GM21786 (cell line): ENCODE results near the gene SCAI.
A peak's percentile ranks its signal among the peaks of the same experiment; 100 is the strongest.
"Not testable (repeated sequence)": the region's sequence is repeated elsewhere in the genome, so short reads cannot be mapped to it uniquely, and the experiment has no call there.

Experiments used
- ATAC-seq: cut with Tn5 transposase; IDR thresholded peaks from one replicate; pipeline ENCODE4 v1.9.1; 2021; ENCODE audit not compliant: unreplicated experiment

Gene SCAI

DNA sequence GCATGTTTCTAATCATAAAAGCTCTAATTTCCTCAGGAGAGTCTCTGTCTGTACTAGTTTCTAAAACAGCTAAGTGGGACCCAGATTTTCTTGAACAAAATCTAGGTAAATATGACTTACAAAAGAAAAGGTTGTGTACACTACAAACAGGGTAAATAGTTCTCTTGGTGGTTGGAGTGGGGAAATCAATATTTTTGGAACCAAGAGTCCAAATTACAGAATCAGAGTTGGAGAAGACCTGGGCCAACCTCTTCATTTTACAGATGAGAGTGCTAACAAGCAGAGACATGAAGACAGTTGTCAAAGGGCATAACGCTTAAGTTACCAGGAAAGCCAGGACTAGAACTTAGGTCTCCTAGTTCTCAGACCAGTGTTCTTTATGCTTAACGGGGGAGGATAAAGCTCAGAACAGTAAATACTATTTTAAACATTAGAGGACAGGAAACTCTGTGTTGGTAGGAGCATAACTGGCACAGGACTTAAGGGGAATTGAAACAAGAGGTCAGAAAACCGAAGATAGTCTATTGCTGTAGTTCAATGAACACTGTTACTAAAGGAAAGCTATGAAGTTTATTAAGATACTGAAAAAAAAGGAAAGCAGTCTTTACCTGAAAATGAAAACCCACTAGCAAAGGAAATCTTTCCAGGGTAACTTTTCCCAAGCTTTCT, 193.1 kb downstream of the SCAI start:
- no peak for ATAC-seq

DNA sequence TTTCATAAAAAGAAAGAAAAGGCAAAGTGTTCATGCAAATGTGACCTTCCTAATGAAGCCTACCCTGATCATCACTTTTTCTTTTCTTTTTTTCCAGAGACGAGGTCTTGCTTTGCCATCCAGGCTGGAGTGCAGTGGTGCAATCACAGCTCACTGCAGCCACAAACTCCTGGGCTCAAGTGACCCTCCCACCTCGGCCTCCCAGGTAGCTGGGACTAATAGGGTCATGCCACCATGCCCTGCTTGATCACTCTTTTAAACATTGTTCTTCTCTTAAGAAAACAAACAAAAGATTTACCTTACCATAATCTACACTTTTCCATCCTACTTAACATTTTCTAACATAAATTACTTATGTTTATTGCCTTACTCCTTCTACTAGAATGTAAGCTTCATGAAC, 193.9 kb downstream of the SCAI start:
- no peak for ATAC-seq

DNA sequence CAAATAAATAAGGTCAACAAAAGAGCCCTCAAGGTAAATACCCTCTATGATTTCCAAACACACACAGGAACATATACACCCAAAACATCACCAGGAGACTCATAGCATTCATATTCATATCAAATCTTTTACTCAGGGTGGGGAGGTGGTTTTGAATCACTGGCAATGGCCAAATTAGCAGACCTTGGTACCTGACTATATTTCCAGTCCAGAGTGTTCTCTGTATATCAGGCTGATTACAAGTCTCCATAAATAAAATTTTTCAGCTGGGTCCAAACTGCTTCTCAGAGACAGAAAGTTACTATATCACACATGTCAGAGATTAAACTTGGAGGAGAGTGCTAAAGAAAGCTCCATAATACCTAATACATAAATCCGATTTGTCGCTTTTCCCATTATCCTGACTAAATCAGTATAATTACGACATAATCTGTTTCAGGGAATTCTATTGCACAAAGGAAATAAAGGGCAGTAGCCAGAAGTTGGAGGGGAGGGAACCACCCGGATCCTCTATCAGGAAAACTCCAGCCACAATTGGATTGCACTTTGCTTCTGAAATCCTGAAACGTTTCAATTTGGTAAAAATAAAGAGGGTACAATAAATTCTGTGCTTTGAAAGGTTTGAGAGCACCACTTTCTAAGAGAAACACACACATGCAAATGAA, 195.5 kb downstream of the SCAI start:
- no peak for ATAC-seq

DNA sequence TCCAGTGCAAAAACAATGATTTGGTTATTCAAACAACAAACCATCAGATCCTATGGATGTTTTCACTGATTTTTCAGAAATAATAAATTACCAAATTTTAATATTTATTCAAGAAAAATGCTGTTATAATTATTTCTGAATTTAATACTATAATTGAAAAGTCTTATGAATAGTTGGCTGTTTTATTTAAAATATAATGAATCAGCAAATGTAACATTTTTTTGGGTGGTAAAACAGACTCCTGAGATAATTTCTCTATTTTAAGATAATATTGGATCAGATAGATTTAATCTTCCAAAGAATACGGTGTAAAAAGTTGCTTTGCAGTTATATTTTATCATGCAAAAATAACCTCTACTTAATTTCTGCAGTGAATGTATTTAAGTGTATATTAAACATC, 197.2 kb downstream of the SCAI start:
- no peak for ATAC-seq

DNA sequence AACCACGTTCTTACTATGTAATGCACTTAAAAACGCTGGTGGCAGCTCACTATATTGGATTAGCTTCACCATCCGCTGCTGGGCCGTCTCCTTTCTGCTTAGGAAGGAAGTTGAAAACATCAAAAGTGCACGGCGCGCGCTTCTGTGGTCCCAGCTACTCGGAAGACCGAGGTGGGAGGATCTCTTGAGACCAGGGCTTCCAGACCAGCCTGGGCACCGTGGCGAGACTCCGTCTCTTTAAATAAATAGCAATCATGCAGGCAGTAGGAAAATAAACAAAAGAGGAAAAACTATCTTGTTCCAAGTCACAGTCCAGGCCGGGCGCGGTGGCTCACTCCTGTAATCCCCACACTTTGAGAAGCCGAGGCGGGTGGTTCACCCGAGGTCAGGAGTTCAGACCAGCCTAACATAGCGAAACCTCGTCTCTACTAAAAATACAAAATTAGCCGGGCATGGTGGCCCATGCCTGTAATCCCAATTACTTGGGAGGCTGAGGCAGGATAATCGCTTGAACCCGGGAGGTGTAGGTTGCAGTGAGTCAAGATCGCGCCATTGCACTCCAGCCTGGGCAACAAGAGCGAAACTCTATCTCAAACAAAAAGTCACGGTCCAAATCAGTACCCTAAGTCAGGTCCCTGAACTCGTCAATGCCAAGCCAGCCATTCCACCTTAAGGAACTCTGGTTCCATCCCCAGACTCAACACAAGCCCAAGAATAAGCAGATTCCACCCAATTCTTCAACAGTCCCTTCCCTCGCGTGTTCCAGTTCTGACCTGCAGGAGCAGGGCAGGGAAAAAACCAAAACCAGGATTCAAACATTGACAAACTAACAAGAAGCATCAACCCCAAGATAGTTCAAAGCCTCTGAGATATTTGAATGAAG, 201.4 kb downstream of the SCAI start:
- ATAC-seq, result peak; percentile 11

DNA sequence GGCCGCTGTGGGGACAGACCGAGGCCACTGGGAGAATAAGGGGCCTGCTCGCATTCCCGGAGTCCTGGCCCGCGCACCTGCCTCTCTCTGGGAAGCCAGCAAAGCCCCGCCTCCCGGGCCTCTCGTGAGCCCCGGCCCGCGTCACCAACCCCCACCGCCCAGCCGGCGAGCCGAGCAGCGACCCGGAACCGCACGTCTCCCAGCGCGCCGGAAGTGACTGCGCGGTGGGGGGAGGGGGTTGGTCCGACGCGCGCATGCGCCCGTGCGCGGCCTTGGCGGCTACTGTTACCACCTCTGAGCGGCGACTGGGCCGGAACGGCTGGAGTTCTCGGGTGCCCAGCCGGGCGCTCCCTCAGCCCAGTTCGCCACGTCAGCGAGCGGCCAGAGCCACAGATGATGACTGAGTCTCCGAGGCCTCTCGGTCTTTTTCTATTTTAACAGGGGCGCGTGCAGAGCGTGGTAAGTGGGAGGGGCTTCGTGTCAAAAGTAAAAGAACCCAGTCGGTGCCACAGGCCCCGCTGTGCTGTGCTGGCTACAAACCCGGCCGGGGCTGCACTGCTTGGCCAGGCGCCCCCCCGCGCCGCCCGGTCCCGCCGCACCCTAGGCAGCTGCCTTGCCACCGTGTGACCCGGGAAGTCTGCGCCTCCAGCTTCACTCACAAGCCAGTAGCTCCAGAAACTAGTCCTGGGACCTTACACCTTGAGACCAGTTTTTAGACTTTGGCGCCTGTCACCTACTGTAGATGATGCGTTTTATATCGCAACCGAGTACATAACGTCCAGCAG, 202.2 kb downstream of the SCAI start, which contains the start of gene GOLGA1:
TSS of gene GOLGA1 (minus strand) at position 190 of the 785 bp plus-strand sequence. CDS start 2,372 bp downstream, outside the sequence.
- ATAC-seq, result peak; percentile 74

- ATAC-seq, result peak; percentile 26
Measured at GRCh38 chr9:124940521-124940893, 202.8 kb downstream of the SCAI start.

DNA sequence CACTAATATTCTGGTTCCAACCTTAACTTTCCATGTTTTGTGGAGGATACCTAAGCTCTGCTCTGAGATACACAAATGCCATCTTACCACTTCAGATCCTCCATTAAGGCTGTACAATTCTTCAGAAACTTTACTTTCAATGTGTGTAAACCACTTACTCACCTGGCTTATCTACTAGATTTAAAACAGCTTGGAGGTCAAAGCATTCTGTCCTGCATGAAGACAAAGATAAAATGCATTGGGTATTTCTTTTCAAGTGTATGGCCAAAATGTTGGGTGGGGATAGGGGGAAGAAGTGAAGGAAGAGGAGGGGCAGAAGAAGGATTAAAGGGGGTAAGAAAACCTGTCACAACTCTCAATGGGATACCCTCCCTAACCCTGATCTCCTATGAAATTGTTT, 203.4 kb downstream of the SCAI start:
- no peak for ATAC-seq

DNA sequence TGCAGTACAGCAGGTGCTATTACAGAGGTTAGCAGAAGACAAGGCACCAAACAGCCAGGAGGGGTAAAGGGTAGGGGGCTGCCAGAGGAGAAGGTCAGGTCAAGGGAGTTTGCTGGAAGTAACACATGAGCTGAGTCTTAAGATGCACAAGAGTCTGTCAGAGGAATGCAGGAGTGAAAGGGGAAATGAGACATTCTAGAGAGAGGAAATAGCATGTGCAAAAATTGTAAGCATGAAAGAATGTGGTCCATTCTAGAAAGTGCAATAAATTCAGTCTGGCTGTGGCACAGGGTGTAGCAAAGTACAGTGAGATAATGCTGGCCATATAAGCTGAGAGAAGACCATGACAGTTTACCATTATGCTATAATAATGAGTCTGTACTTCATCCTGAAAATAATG, 209.0 kb downstream of the SCAI start:
- no peak for ATAC-seq

- no peak for ATAC-seq
Measured at GRCh38 chr9:124932333-124932732, 211.0 kb downstream of the SCAI start.

DNA sequence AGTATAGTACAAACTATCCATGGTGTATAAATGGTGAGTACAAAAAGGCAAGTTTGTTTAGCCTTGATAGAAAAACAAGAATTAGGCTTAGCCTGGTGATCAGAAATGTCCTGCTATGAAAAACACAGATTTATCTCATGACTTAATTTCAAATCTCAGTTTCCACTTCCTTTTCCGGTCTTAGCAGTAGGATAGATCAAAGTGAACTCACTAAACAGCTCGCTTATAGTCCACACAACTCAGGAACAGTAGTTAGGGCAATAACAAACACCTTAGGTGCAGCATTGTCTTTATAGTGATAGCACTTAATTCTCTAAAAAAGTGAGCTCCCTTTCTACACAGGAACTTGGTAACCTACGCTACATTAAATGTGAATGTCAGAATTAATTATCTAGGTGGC, 213.9 kb downstream of the SCAI start:
- ATAC-seq, result no peak

GRCh38 chr9:124928116-124928515, 215.2 kb downstream of the SCAI start:
- no peak for ATAC-seq

- not testable (repeated sequence) for ATAC-seq
Measured at GRCh38 chr9:124920394-124920793, 222.9 kb downstream of the SCAI start.

DNA sequence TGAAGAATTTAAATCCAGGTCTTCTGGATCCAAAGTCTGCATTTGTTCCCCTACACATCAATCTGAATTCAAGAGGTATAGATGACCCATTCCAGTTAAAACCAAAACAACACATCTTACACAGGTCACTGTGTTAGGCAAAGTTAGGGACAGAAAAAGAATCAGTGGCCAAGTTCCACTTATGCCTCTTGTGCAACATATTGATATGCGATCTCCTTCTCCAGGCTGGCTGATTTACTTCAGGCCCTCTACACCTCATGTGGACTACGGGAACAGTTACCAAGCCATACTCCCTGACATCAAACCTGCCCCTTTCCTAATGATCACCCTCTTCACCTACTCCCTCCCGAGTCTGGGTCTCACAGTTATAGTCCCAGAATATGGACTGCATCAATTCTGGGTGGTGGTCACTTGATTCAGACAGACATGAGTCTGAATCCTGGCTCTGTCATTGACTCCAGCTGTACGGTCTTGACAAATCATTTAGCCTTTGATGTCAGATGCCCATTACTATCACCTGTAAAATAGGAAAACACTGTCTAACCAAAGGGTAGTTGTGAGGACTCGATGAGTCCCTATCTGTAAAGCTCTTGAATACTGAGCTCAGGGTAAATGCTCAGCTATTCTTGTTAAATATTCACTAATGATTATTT, 228.4 kb downstream of the SCAI start:
- ATAC-seq, result no peak

DNA sequence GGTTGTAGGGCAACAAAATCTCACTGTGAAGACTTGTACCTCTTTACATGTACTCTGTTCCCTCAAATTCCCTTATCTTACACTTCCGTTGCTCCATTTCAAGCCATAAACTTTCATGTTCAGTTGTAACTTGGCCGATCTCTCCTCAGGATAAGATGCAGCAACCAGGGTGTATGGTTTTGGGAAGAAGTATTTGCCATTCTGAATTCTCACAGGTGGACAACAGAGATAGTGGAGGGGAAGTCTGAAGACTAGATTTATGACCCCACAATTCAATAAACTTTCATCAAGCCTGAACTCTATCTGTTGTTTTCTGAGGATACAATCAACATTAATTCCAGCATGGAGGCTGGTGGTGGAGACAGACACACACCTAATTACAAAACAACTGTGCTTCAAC, 229.9 kb downstream of the SCAI start:
- ATAC-seq, result no peak

- no peak for ATAC-seq
Measured at GRCh38 chr9:124911766-124912165, 231.6 kb downstream of the SCAI start.

GRCh38 chr9:124908098-124908497, 235.2 kb downstream of the SCAI start:
- no peak for ATAC-seq

GRCh38 chr9:124906966-124907365, 236.4 kb downstream of the SCAI start:
- ATAC-seq, result no peak

DNA sequence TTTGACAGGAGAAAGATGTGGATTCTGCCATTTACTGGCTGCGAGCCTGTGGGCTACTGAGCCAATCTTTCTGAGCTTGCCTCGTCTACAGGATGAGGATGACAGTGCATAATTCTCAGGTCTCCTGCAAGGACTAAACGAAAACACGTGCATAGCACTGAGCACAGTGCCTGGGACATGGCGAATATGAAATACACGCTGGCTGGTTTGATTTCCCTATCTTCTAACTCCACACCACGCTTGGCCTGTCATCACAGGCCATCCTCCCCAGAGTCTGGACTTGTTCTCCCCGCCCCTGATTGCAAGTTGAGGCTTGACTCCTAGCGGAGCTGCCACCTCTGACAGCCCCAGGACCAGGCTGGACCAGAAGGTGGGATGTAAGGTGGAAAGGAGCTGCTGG, 243.5 kb downstream of the SCAI start:
- no peak for ATAC-seq
